Small intestine (tissue), 7 donors: ENCODE measurements around the gene ZNF200. TPM values are rescaled to one million over a fixed set of nuclear protein-coding genes. Genes with fewer than 3 reads are reported as not detected.
"Not testable (repeated sequence)": the region's sequence is repeated elsewhere in the genome, so short reads cannot be mapped to it uniquely, and the experiment has no call there.

Experiments used
- DNase-seq, 2 donors: peaks; one replicate each; pipeline versions ENCODE4 v3.0.0 to v3.0.0-alpha.2; 2013
- FAIRE-seq: peaks from 2 replicates; lab custom pipeline; 2012; peaks lifted over from hg19 to GRCh38; lab: Jason Lieb, UNC
- H3K27ac ChIP-seq, 3 donors: one replicate each; pipeline ENCODE4 v1.5.1; 2013; ENCODE audit warnings: low read length in 2 of 3, mild to moderate bottlenecking in 2 of 3, control low read depth in 1 of 3, inconsistent platforms in 1 of 3, low read depth in 1 of 3, moderate library complexity in 1 of 3
- H3K27me3 ChIP-seq, 3 donors: one replicate each; pipeline ENCODE4 v1.6.1; 2013; ENCODE audit warnings: low read length in 3 of 3, inconsistent platforms in 1 of 3; ENCODE audit not compliant: control insufficient read depth in 3 of 3, insufficient read depth in 3 of 3
- H3K36me3 ChIP-seq, 3 donors: one replicate each; pipeline ENCODE4 v1.6.1; 2013; ENCODE audit warnings: low read length in 3 of 3, inconsistent platforms in 1 of 3, low read depth in 1 of 3, mild to moderate bottlenecking in 1 of 3, moderate library complexity in 1 of 3; ENCODE audit not compliant: control insufficient read depth in 3 of 3, insufficient read depth in 2 of 3
- H3K4me1 ChIP-seq, 3 donors: one replicate each; pipeline ENCODE4 v1.6.1; 2013; ENCODE audit warnings: low read length in 2 of 3, inconsistent platforms in 1 of 3, low read depth in 1 of 3, mild to moderate bottlenecking in 1 of 3, moderate library complexity in 1 of 3; ENCODE audit not compliant: control insufficient read depth in 3 of 3, insufficient read depth in 2 of 3
- H3K4me3 ChIP-seq, 3 donors: one replicate each; pipeline ENCODE4 v1.5.1; 2013; ENCODE audit warnings: low read length in 3 of 3, control low read depth in 1 of 3, inconsistent platforms in 1 of 3, low read depth in 1 of 3, mild to moderate bottlenecking in 1 of 3, moderate library complexity in 1 of 3
- H3K9me3 ChIP-seq, 2 donors: one replicate each; pipeline ENCODE4 v1.6.1; 2013; ENCODE audit warnings: low read depth in 1 of 2, low read length in 1 of 2; ENCODE audit not compliant: control insufficient read depth in 2 of 2, insufficient read depth in 1 of 2
- WGBS, 3 donors: extraction: QIAGEN DNeasy Blood & Tissue Kit; methylation state at CpG; one replicate each; pipeline ENCODE4 v1.1.7; 2013; 5-methylcytosine and 5-hydroxymethylcytosine counted together
- polyA plus RNA-seq, 4 donors: library from polyadenylated mRNA; stranded (reverse) in 3 of 4; unstranded in 1 of 4; fragments of 200-250 nt in 3 of 4; fragments of 120-200 nt in 1 of 4; gene quantifications; one replicate each; pipeline versions ENCODE4 v1.2.1 to v1.2.3, GENCODE V29; 2013
- donor health status: healthy with polysubstance abuse.
- donor health status: control.
- donor health status: control.
- donor health status: Bipolar disorder and iron deficiency.
- donor health status: healthy.

The ZNF200 gene
- polyA plus RNA-seq, 4 donors, result 3.8 to 10.1 (median 4.8) TPM

- Histone ChIP-seq H3K27ac (no peak overlapping the region), H3K4me1 (peaks cover 0 to 23% (median 7%) of the 10 kb centered on the region in 3 donors), H3K36me3 (no peaks in the 10 kb centered on the region), H3K9me3 (no peaks in the 10 kb centered on the region), H3K4me3 (no peak overlapping the region), H3K27me3 (peaks cover 3 to 96% (median 73%) of the 10 kb centered on the region in 3 donors)
- no peak for DNase-seq
- FAIRE-seq, result no peak
- WGBS, 3 donors, result 69 to 73% (median 69%) methylated on average over 23 of the region's 23 CpGs
Measured at GRCh38 chr16:3186946-3187690, 47.8 kb downstream of the ZNF200 start.

- DNase-seq (no peak), FAIRE-seq (no peak)
- H3K27me3 ChIP-seq, result peaks cover 0 to 97% (median 65%) of the 10 kb centered on the region in 3 donors
- WGBS, 3 donors, result 3 to 12% (median 11%) methylated on average over 40 to 42 of the region's 42 CpGs
- peaks cover 0 to 16% (median 7%) of the 10 kb centered on the region in 3 donors for H3K4me1 ChIP-seq
- H3K9me3 ChIP-seq, result no peaks in the 10 kb centered on the region
- no peak overlapping the region for H3K27ac ChIP-seq
- H3K36me3 ChIP-seq, result no peaks in the 10 kb centered on the region
- peak overlapping the region in 2 of 3 donors; percentile 23 to 34 for H3K4me3 ChIP-seq
Measured at GRCh38 chr16:3183445-3184139, 51.4 kb downstream of the ZNF200 start.

- Histone ChIP-seq H3K27me3 (peaks cover 0 to 94% (median 61%) of the 10 kb centered on the region in 3 donors), H3K4me3 (peak overlapping the region in 2 of 3 donors; percentile 23 to 34), H3K4me1 (peaks cover 0 to 11% (median 7%) of the 10 kb centered on the region in 3 donors), H3K36me3 (no peaks in the 10 kb centered on the region), H3K27ac (no peak overlapping the region), H3K9me3 (no peaks in the 10 kb centered on the region)
- WGBS, 3 donors, result 1 to 4% (median 2%) methylated on average over 63 to 72 of the region's 72 CpGs
- no peak for DNase-seq
- no peak for FAIRE-seq
Measured at GRCh38 chr16:3182608-3183444, 52.1 kb downstream of the ZNF200 start.

GRCh38 chr16:3182293-3182607 lies 52.7 kb downstream of the ZNF200 start:
- not testable (repeated sequence) for H3K27ac ChIP-seq, DNase-seq, H3K4me3 ChIP-seq, H3K36me3 ChIP-seq, H3K9me3 ChIP-seq, FAIRE-seq
- WGBS, 3 donors, result 32 to 41% (median 36%) methylated on average over 8 of the region's 8 CpGs
- peaks cover 3 to 95% (median 64%) of the 10 kb centered on the region in 3 donors for H3K27me3 ChIP-seq
- peaks cover 0 to 11% (median 7%) of the 10 kb centered on the region in 3 donors for H3K4me1 ChIP-seq

GRCh38 chr16:3180445-3180878 lies 54.5 kb downstream of the ZNF200 start:
- FAIRE-seq (no peak), DNase-seq (no peak)
- no peak overlapping the region for H3K4me3 ChIP-seq
- WGBS, 3 donors, result 28 to 45% (median 33%) methylated on average over 21 of the region's 21 CpGs
- H3K27me3 ChIP-seq, result peaks cover 3 to 96% (median 68%) of the 10 kb centered on the region in 3 donors
- no peaks in the 10 kb centered on the region for H3K36me3 ChIP-seq
- H3K27ac ChIP-seq, result no peak overlapping the region
- peaks cover 0 to 11% (median 7%) of the 10 kb centered on the region in 3 donors for H3K4me1 ChIP-seq
- H3K9me3 ChIP-seq, result no peaks in the 10 kb centered on the region

GRCh38 chr16:3179651-3180050 lies 55.3 kb downstream of the ZNF200 start:
- no peak overlapping the region for H3K4me3 ChIP-seq
- H3K27ac ChIP-seq, result no peak overlapping the region
- no peak for DNase-seq
- 61 to 68% (median 68%) methylated on average over 8 of the region's 8 CpGs for WGBS, 3 donors
- peaks cover 3 to 96% (median 72%) of the 10 kb centered on the region in 3 donors for H3K27me3 ChIP-seq
- no peaks in the 10 kb centered on the region for H3K9me3 ChIP-seq
- no peaks in the 10 kb centered on the region for H3K36me3 ChIP-seq
- no peak for FAIRE-seq
- H3K4me1 ChIP-seq, result peaks cover 0 to 11% (median 7%) of the 10 kb centered on the region in 3 donors

GRCh38 chr16:3175157-3176093 lies 59.5 kb downstream of the ZNF200 start:
- Histone ChIP-seq H3K4me3 (no peak overlapping the region), H3K27ac (no peak overlapping the region), H3K4me1 (peaks cover 0 to 4% (median 0%) of the 10 kb centered on the region in 3 donors), H3K9me3 (peaks cover 0 to 4% of the 10 kb centered on the region in 2 donors), H3K27me3 (peaks cover 3 to 94% (median 74%) of the 10 kb centered on the region in 3 donors), H3K36me3 (no peaks in the 10 kb centered on the region)
- 12 to 16% (median 13%) methylated on average over 37 to 39 of the region's 39 CpGs for WGBS, 3 donors
- FAIRE-seq (no peak), DNase-seq (no peak)
